IMR-90 (cell line): ENCODE measurements around the gene HDAC8. TPM values are rescaled to one million over a fixed set of nuclear protein-coding genes. Genes with fewer than 3 reads are reported as not detected.

Experiments
- ATAC-seq: fragments of 200-7000 bp; cut with Tn5 transposase; 2 replicates; pipeline ENCODE4 v1.9.1; 2020; ENCODE audit warnings: low read depth, mild to moderate bottlenecking, moderate library complexity
- BruUV-seq: library from RNA; stranded (reverse); fragments of 400-500 nt; replicated peaks from 2 replicates; lab custom pipeline; 2021; lab: Mats Ljungman, UMichigan
- CTCF ChIA-PET: fragments of 300-600 bp; formaldehyde crosslinking; extraction: SDS; loops from one replicate; lab custom pipeline; 2021; ENCODE audit warnings: antibody characterized with exemption; lab: Yijun Ruan, JAX
- POLR2A ChIA-PET: fragments of 300-600 bp; sonication (Branson Sonifier 250); formaldehyde crosslinking; loops from one replicate; lab custom pipeline; 2022; ENCODE audit warnings: antibody characterized with exemption; ENCODE audit not compliant: unreplicated experiment; lab: Charles Lee
- DNase-seq: peaks from one replicate; pipeline ENCODE4 v3.0.0; 2013
- H2AFZ ChIP-seq: replicated peaks from 2 replicates; pipeline ENCODE3; 2013; ENCODE audit warnings: low read length, mild to moderate bottlenecking; ENCODE audit not compliant: poor library complexity
- H2AK5ac ChIP-seq: 2 replicates; pipeline ENCODE4 v1.6.1; 2013; ENCODE audit warnings: low read depth, low read length, inconsistent platforms
- H2AK9ac ChIP-seq: replicated peaks from 2 replicates; pipeline ENCODE3; 2013; ENCODE audit warnings: mild to moderate bottlenecking, low read depth, low read length, moderate library complexity; ENCODE audit not compliant: poor library complexity
- H2BK120ac ChIP-seq: 2 replicates; pipeline ENCODE4 v1.6.1; 2013; ENCODE audit warnings: low read depth, low read length, inconsistent platforms
- H2BK15ac ChIP-seq: 3 replicates; pipeline ENCODE4 v1.6.1; 2013; ENCODE audit warnings: low read depth, low read length, inconsistent platforms
- H2BK20ac ChIP-seq: 2 replicates; pipeline ENCODE4 v1.6.1; 2013; ENCODE audit warnings: low read depth, mild to moderate bottlenecking, inconsistent platforms, low read length, moderate library complexity
- H2BK5ac ChIP-seq: 2 replicates; pipeline ENCODE4 v1.6.1; 2013; ENCODE audit warnings: mild to moderate bottlenecking, low read depth, low read length, inconsistent platforms; ENCODE audit not compliant: poor library complexity, severe bottlenecking
- H3K14ac ChIP-seq: replicated peaks from 2 replicates; pipeline ENCODE4 v1.6.1; 2013; ENCODE audit warnings: low read depth, low read length, inconsistent platforms
- H3K18ac ChIP-seq: 2 replicates; pipeline ENCODE4 v1.6.1; 2013; ENCODE audit warnings: low read depth, low read length, control low read depth
- H3K23ac ChIP-seq: 2 replicates; pipeline ENCODE4 v1.6.1; 2013; ENCODE audit warnings: low read depth, low read length, inconsistent platforms
- H3K27ac ChIP-seq: 2 replicates; pipeline ENCODE4 v1.5.1; 2013; ENCODE audit warnings: mild to moderate bottlenecking, control low read depth, low read length; ENCODE audit not compliant: insufficient read depth
- H3K27me3 ChIP-seq: 2 replicates; pipeline ENCODE4 v1.6.1; 2013; ENCODE audit warnings: low read length; ENCODE audit not compliant: control insufficient read depth, insufficient read depth
- H3K36me3 ChIP-seq: 2 replicates; pipeline ENCODE4 v1.6.1; 2013; ENCODE audit warnings: low read length, mixed read lengths; ENCODE audit not compliant: control insufficient read depth, insufficient read depth
- H3K4ac ChIP-seq: 2 replicates; pipeline ENCODE4 v1.6.1; 2013; ENCODE audit warnings: low read depth, low read length, inconsistent platforms
- H3K4me1 ChIP-seq: 2 replicates; pipeline ENCODE4 v1.6.1; 2013; ENCODE audit warnings: low read length, mixed read lengths; ENCODE audit not compliant: control insufficient read depth, insufficient read depth
- H3K4me2 ChIP-seq: 2 replicates; pipeline ENCODE4 v1.6.1; 2013; ENCODE audit warnings: low read depth, mild to moderate bottlenecking, control low read depth, low read length, moderate library complexity
- H3K4me3 ChIP-seq: 2 replicates; pipeline ENCODE4 v1.5.1; 2013; ENCODE audit warnings: low read depth, mild to moderate bottlenecking, control low read depth, low read length, moderate library complexity; ENCODE audit not compliant: insufficient read depth
- H3K56ac ChIP-seq: 2 replicates; pipeline ENCODE4 v1.6.1; 2013; ENCODE audit warnings: low read length, inconsistent platforms; ENCODE audit not compliant: insufficient read depth; ENCODE audit errors: extremely low read depth
- H3K79me1 ChIP-seq, 2 experiments: 2 replicates each; pipeline ENCODE4 v1.6.1; 2013; ENCODE audit warnings: low read length in 2 of 2, inconsistent platforms in 1 of 2, low read depth in 1 of 2
- H3K9ac ChIP-seq: 2 replicates; pipeline ENCODE4 v1.6.1; 2013; ENCODE audit warnings: low read depth, low read length, control low read depth
- H3K9me1 ChIP-seq: 2 replicates; pipeline ENCODE4 v1.6.1; 2013; ENCODE audit warnings: low read length, inconsistent platforms; ENCODE audit not compliant: insufficient read depth
- H3K9me3 ChIP-seq: 2 replicates; pipeline ENCODE4 v1.6.1; 2013; ENCODE audit warnings: low read length; ENCODE audit not compliant: control insufficient read depth, insufficient read depth
- H4K20me1 ChIP-seq: 2 replicates; pipeline ENCODE4 v1.6.1; 2013; ENCODE audit warnings: low read length, inconsistent platforms; ENCODE audit not compliant: insufficient read depth
- H4K5ac ChIP-seq: 2 replicates; pipeline ENCODE4 v1.6.1; 2013; ENCODE audit warnings: mild to moderate bottlenecking, low read depth, low read length, control low read depth
- H4K8ac ChIP-seq, 2 experiments: 2 replicates each; pipeline ENCODE4 v1.6.1; 2013; ENCODE audit warnings: low read depth in 2 of 2, low read length in 2 of 2, control low read depth in 1 of 2, inconsistent platforms in 1 of 2
- H4K91ac ChIP-seq: 2 replicates; pipeline ENCODE4 v1.6.1; 2013; ENCODE audit warnings: low read depth, low read length, inconsistent platforms; ENCODE audit not compliant: insufficient read depth
- ELK1 ChIP-seq: fragments of 150-350 bp; IDR thresholded peaks from 2 replicates; pipeline ENCODE4 v1.6.1; 2016; ENCODE audit warnings: low read depth, mild to moderate bottlenecking, low read length, moderate library complexity, borderline replicate concordance
- MAFK ChIP-seq: IDR thresholded peaks from 2 replicates; pipeline ENCODE4 v1.6.1; 2012; ENCODE audit warnings: low read depth, low read length, improper control_type of control experiment
- MXI1 ChIP-seq: IDR thresholded peaks from 2 replicates; pipeline ENCODE4 v1.6.1; 2012; ENCODE audit warnings: low read depth, mild to moderate bottlenecking, low read length, moderate library complexity, borderline replicate concordance
- RFX5 ChIP-seq: IDR thresholded peaks from 2 replicates; pipeline ENCODE4 v1.8.0; 2012; ENCODE audit warnings: low read depth, mild to moderate bottlenecking, low read length, moderate library complexity
- whole genome bisulfite sequencing, 2 experiments: methylation state at CpG; one replicate each; pipeline versions ENCODE4 v1.1.5 to v1.1.7; 2013; ENCODE audit warnings: missing lambda C conversion rate in 2 of 2; ENCODE audit not compliant: insufficient read length in 1 of 2; ENCODE audit errors: extremely low coverage in 2 of 2; 5-methylcytosine and 5-hydroxymethylcytosine counted together
- dilution Hi-C: fragments of 300-500 bp; cut with HindIII; formaldehyde crosslinking; loops from one replicate; pipeline ENCODE4 v1.14.3; 2018; ENCODE audit warnings: low sequenced_read_pairs; ENCODE audit not compliant: unreplicated experiment
- in situ Hi-C: fragments of 300-500 bp; cut with MboI; formaldehyde crosslinking; loops from 3 replicates; pipeline ENCODE4 v1.14.3; 2019; ENCODE audit warnings: low sequenced_read_pairs, inconsistent platforms, mixed read lengths
- intact Hi-C: fragments of 100-400 bp; cut with micrococcal nuclease; formaldehyde crosslinking; loops from 2 replicates; pipeline ENCODE4 v1.10.0; 2022
- polyA plus RNA-seq, 3 experiments: library from polyadenylated mRNA; depleted of rRNA; stranded (reverse); fragments of >200 nt; gene quantifications; 2 replicates each; pipeline ENCODE4 v1.2.3, GENCODE V29; 2012; ENCODE audit warnings: low replicate concordance in 1 of 3
- total RNA-seq: library from RNA; depleted of rRNA; stranded (reverse); fragments of >200 nt; gene quantifications from 2 replicates; pipeline ENCODE4 v1.2.3, GENCODE V29; 2012
- TF ChIP-seq, protein P1 (sequence below): conservative IDR thresholded peaks from 2 replicates; pipeline ENCODE4 v1.5.1; 2012; ENCODE audit warnings: mild to moderate bottlenecking, low read depth, low read length, improper control_type of control experiment
- TF ChIP-seq, protein P2 (sequence below): fragments of 150-350 bp; IDR thresholded peaks from 2 replicates; pipeline ENCODE4 v1.6.1; 2017; ENCODE audit warnings: mild to moderate bottlenecking, antibody characterized with exemption, low read length, low read depth

Gene HDAC8
- total and polyA plus RNA-seq, 2 of the 4 experiments (the other 2 are of a cell fraction) = 16.1 to 28.5 TPM

DNA sequence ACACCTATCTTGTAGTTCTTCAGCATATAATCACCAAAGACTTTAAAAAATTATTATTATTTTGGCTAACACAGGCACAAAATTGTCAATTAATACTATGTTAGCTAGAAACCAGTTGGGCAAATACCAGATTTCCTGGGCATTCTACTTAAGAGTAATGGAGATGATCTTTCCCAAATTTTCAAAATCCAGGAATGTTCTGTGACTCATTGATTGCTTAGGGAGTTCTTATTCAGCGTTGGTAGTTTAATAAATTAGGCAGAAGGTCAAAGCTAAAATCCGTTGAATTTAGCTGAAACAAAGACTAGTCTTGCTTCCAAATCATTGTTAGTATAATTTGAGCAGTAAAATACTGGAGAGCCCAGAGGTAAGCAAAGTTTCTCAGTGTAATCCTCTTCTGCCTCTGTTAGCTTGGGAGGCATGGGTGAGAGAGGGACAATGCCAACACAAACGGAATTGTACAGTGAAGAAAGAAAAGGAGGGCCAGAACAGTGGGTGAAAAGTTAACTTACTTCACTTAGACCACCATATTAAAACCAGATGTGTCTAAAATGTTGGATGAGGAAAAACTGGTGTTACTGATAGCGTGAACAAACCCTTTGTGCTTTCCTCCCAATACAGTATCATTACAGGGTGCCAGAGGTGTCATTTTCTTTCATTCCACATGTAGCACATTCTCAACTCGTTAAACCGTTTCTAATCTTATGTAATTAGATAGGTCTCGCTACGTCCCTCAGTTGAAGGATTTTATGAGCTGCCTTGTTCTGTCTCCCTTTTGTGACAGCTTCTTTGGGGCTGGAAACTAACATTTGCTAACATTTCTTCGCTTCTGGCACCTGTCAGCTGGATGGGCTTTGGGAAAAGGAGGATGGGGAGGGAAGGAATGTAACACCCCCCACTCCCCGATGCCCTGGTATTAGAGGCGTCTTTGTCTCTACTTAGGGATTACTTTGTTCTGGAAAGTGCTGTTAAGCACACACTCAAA is 179.5 kb downstream of the HDAC8 start:
- dilution Hi-C loops = no loop called here
- no peak overlapping the region for H2AFZ ChIP-seq

More for the DNA sequence above, 179.5 kb downstream of the HDAC8 start:
- H3K4me3 ChIP-seq = no peak overlapping the region
- H3K9me1 ChIP-seq = no peaks in the 10 kb centered on the region
- no peak overlapping the region for H2AK5ac ChIP-seq
- ChIA-PET POLR2A (no interaction called here), CTCF (no interaction called here)
- H3K4ac ChIP-seq = no peak overlapping the region
- TF ChIP-seq RFX5 = no peak
- TF ChIP-seq, protein P1, sequence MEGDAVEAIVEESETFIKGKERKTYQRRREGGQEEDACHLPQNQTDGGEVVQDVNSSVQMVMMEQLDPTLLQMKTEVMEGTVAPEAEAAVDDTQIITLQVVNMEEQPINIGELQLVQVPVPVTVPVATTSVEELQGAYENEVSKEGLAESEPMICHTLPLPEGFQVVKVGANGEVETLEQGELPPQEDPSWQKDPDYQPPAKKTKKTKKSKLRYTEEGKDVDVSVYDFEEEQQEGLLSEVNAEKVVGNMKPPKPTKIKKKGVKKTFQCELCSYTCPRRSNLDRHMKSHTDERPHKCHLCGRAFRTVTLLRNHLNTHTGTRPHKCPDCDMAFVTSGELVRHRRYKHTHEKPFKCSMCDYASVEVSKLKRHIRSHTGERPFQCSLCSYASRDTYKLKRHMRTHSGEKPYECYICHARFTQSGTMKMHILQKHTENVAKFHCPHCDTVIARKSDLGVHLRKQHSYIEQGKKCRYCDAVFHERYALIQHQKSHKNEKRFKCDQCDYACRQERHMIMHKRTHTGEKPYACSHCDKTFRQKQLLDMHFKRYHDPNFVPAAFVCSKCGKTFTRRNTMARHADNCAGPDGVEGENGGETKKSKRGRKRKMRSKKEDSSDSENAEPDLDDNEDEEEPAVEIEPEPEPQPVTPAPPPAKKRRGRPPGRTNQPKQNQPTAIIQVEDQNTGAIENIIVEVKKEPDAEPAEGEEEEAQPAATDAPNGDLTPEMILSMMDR = no peak
- TF ChIP-seq, protein P2, sequence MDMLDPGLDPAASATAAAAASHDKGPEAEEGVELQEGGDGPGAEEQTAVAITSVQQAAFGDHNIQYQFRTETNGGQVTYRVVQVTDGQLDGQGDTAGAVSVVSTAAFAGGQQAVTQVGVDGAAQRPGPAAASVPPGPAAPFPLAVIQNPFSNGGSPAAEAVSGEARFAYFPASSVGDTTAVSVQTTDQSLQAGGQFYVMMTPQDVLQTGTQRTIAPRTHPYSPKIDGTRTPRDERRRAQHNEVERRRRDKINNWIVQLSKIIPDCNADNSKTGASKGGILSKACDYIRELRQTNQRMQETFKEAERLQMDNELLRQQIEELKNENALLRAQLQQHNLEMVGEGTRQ = no peak
- TF ChIP-seq ELK1 = no peak
- no peak for TF ChIP-seq MAFK
- TF ChIP-seq MXI1 = no peak
- no peak for ATAC-seq
- no peaks in the 10 kb centered on the region for H3K79me1 ChIP-seq
- H2BK15ac ChIP-seq = no peak overlapping the region
- H3K14ac ChIP-seq = no peak overlapping the region
- H3K56ac ChIP-seq = no peak overlapping the region
- H4K20me1 ChIP-seq = no peaks in the 10 kb centered on the region
- H3K4me1 ChIP-seq = no peaks in the 10 kb centered on the region; the same call in 1 of the 2 replicates
- in situ Hi-C loops = no loop called here
- no peaks in the 10 kb centered on the region for H3K9me3 ChIP-seq
- no peak overlapping the region for H2BK5ac ChIP-seq
- H4K8ac ChIP-seq = no peak overlapping the region
- H2BK20ac ChIP-seq = no peak overlapping the region
- no peak for DNase-seq
- H3K9ac ChIP-seq = no peak overlapping the region
- BruUV-seq = no TSS peak
- no CpG with 5 or more reads among the region's 11 CpGs for WGBS, 2 experiments
- no peaks in the 10 kb centered on the region for H3K36me3 ChIP-seq
- H2BK120ac ChIP-seq = no peak overlapping the region
- H2AK9ac ChIP-seq = no peak overlapping the region
- H3K18ac ChIP-seq = no peak overlapping the region
- no peak overlapping the region for H3K27ac ChIP-seq
- no peak overlapping the region for H4K5ac ChIP-seq
- H3K4me2 ChIP-seq = no peak overlapping the region
- H3K27me3 ChIP-seq = peaks cover 14% of the 10 kb centered on the region
- no peak overlapping the region for H4K91ac ChIP-seq
- H3K23ac ChIP-seq = no peak overlapping the region
- intact Hi-C loops = no loop called here
